MM.1S (cell line): ENCODE results near the gene GMFB.

Experiments
- CTCF ChIP-seq: fragments of 300-600 bp; sonication (generic); IDR thresholded peaks from 2 replicates; pipeline ENCODE4 v1.5.1; 2016; ENCODE audit warnings: antibody characterized with exemption, low read length, mixed read lengths
- EZH2 ChIP-seq: fragments of 300-600 bp; sonication (generic); optimal IDR thresholded peaks from 2 replicates; pipeline ENCODE3; 2017; ENCODE audit warnings: low read depth, mild to moderate bottlenecking, antibody characterized with exemption, low read length, mixed read lengths
- EZH2phosphoT487 ChIP-seq: fragments of 300-600 bp; sonication (generic); IDR thresholded peaks from 2 replicates; pipeline ENCODE4 v1.6.1; 2018; ENCODE audit warnings: antibody characterized with exemption, low read length

- no peak for TF ChIP-seq CTCF
- no peak for TF ChIP-seq EZH2
- TF ChIP-seq EZH2phosphoT487: no peak
Measured at GRCh38 chr14:54489318-54489683, 521 bp upstream of the GMFB start.
